Pulmonary artery endothelial cell (primary cell): ENCODE measurements around the gene CNOT2. TPM values are rescaled to one million over a fixed set of nuclear protein-coding genes. Genes with fewer than 3 reads are reported as not detected.

Experiments
- total RNA-seq: library from RNA; depleted of rRNA; stranded (reverse); fragments of >200 nt; gene quantifications from 2 replicates; pipeline ENCODE4 v1.2.3, GENCODE V29; 2014

Gene CNOT2
- total RNA-seq, 1 donor from 2014 or later: 124 TPM

Other genes starting within 250 kb of the CNOT2 start
- 3.8 and 8.7 TPM in 2 replicates for gene KCNMB4, start 122.9 kb downstream of the CNOT2 start, total RNA-seq